ENCODE results near the gene SKIC8.

The SKIC8 gene

GRCh38 chr15:78244893-78245292, 54.5 kb downstream of the SKIC8 start:
- TF ChIP-seq CTCF (conservative IDR thresholded peaks at IDR 0.05; ENCODE audit: low read depth): no peak
- CTCF ChIA-PET: interaction anchor here (2.0 kb wide), 1 partner anchor 68 kb away, joined by 5 read pairs; no protein-coding TSS in a partner anchor
- H3K27ac ChIP-seq: no peak overlapping the region
- POLR2A ChIA-PET (ENCODE audit: low non-redundant PET): no interaction called here
- no peak for DNase-seq (ENCODE audit: low spot score)

- H3K27ac ChIP-seq: no peak overlapping the region
- TF ChIP-seq CTCF (conservative IDR thresholded peaks at IDR 0.05; ENCODE audit: low read depth): no peak
- no peak for DNase-seq (ENCODE audit: low spot score)
- ChIA-PET POLR2A (ENCODE audit: low non-redundant PET) (no interaction called here), CTCF (interaction anchor here (1.4 to 2.0 kb wide), 2 partner anchors 48 to 67 kb away, joined by 3 to 5 read pairs; no protein-coding TSS in a partner anchor)
Measured at GRCh38 chr15:78244101-78244500, 55.3 kb downstream of the SKIC8 start.

- ChIA-PET POLR2A (ENCODE audit: low non-redundant PET) (no interaction called here), CTCF (interaction anchor here (0.9 to 2.0 kb wide), 4 partner anchors 48 to 284 kb away, joined by 3 to 6 read pairs (median 5); no protein-coding TSS in a partner anchor)
- no peak overlapping the region for H3K27ac ChIP-seq
- no peak for TF ChIP-seq CTCF (conservative IDR thresholded peaks at IDR 0.05; ENCODE audit: low read depth)
- DNase-seq (ENCODE audit: low spot score): peak; percentile 37
Measured at GRCh38 chr15:78243491-78243941, 55.9 kb downstream of the SKIC8 start.

GRCh38 chr15:78243058-78243457, 56.4 kb downstream of the SKIC8 start:
- no peak for DNase-seq (ENCODE audit: low spot score)
- no peak for TF ChIP-seq CTCF (conservative IDR thresholded peaks at IDR 0.05; ENCODE audit: low read depth)
- POLR2A ChIA-PET (ENCODE audit: low non-redundant PET): no interaction called here
- no peak overlapping the region for H3K27ac ChIP-seq
- CTCF ChIA-PET: interaction anchor here (0.7 to 1.4 kb wide), 5 partner anchors 47 to 284 kb away, joined by 3 to 6 read pairs (median 3); partner anchors contain the start of gene CIB2

GRCh38 chr15:78242128-78242527, 57.3 kb downstream of the SKIC8 start:
- TF ChIP-seq CTCF (conservative IDR thresholded peaks at IDR 0.05; ENCODE audit: low read depth): peak; percentile 37
- ChIA-PET CTCF (interaction anchor here (0.6 to 4.8 kb wide), 8 partner anchors 15 to 352 kb away, joined by 3 to 29 read pairs (median 3); partner anchors contain the start of gene CIB2), POLR2A (ENCODE audit: low non-redundant PET) (no interaction called here)
- no peak for DNase-seq (ENCODE audit: low spot score)
- no peak overlapping the region for H3K27ac ChIP-seq

GRCh38 chr15:78241017-78241416, 58.4 kb downstream of the SKIC8 start:
- CTCF ChIA-PET: interaction anchor here (0.5 to 4.8 kb wide), 23 partner anchors 10 to 1206 kb away, joined by 3 to 29 read pairs (median 3); no protein-coding TSS in a partner anchor
- H3K27ac ChIP-seq: no peak overlapping the region
- TF ChIP-seq CTCF (conservative IDR thresholded peaks at IDR 0.05; ENCODE audit: low read depth): peak; percentile 95
- POLR2A ChIA-PET (ENCODE audit: low non-redundant PET): no interaction called here
- DNase-seq (ENCODE audit: low spot score): peak; percentile 89

Measured in RWPE1 (cell line).